ENCODE measurements around the gene LMAN2.

DNA sequence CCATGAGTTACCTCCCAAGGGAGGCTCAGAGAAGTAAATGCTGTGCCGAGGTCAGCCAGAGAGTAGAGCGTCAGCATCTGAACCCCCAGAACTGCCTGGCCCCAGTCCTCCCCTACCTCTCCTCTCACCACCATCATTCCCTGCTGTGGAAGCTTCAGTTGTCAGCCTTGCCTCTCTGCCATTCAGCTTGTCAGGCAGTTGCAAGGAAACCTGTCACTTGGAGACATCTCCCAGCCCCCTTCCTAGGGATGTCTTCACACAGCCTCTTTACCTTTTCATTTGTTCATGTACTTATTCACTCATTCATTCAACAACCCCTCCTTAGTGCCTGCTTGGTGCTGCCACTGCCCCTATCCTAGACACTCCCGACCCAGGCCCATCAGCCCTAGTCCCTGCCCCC, 8.4 kb upstream of the LMAN2 start:
- TF ChIP-seq, protein P1, sequence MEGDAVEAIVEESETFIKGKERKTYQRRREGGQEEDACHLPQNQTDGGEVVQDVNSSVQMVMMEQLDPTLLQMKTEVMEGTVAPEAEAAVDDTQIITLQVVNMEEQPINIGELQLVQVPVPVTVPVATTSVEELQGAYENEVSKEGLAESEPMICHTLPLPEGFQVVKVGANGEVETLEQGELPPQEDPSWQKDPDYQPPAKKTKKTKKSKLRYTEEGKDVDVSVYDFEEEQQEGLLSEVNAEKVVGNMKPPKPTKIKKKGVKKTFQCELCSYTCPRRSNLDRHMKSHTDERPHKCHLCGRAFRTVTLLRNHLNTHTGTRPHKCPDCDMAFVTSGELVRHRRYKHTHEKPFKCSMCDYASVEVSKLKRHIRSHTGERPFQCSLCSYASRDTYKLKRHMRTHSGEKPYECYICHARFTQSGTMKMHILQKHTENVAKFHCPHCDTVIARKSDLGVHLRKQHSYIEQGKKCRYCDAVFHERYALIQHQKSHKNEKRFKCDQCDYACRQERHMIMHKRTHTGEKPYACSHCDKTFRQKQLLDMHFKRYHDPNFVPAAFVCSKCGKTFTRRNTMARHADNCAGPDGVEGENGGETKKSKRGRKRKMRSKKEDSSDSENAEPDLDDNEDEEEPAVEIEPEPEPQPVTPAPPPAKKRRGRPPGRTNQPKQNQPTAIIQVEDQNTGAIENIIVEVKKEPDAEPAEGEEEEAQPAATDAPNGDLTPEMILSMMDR (IDR thresholded peaks at IDR 0.05), result no peak
- TF ChIP-seq POLR2A (IDR thresholded peaks at IDR 0.05), result no peak
